CD8-positive, alpha-beta memory T cell (primary cell): ENCODE measurements around the gene CACNA1C. TPM values are rescaled to one million over a fixed set of nuclear protein-coding genes. Genes with fewer than 3 reads are reported as not detected.
"Not testable (repeated sequence)": the region's sequence is repeated elsewhere in the genome, so short reads cannot be mapped to it uniquely, and the experiment has no call there.

Source experiments
- CTCF ChIA-PET: fragments of 350-600 bp; sonication (Branson Sonifier 250); formaldehyde crosslinking; loops from one replicate; lab custom pipeline; 2021; ENCODE audit warnings: antibody characterized with exemption; lab: Charles Lee
- POLR2A ChIA-PET: fragments of 350-600 bp; sonication (Branson Sonifier 250); formaldehyde crosslinking; loops from one replicate; lab custom pipeline; 2021; ENCODE audit warnings: antibody characterized with exemption; lab: Charles Lee
- DNase-seq, 5 donors: peaks; one replicate each; pipeline versions ENCODE4 v3.0.0 to v3.0.0-alpha.2; 2020 to 2022; ENCODE audit warnings: mixed read lengths in 1 of 5
- H3K27ac ChIP-seq: one replicate; pipeline ENCODE4 v1.7.0; 2013; ENCODE audit warnings: low read depth, mild to moderate bottlenecking, low read length, moderate library complexity
- H3K27me3 ChIP-seq: 2 replicates; pipeline ENCODE4 v1.7.0; 2013; ENCODE audit warnings: low read length, mild to moderate bottlenecking; ENCODE audit not compliant: insufficient read depth, poor library complexity, severe bottlenecking
- H3K36me3 ChIP-seq: 2 replicates; pipeline ENCODE4 v1.7.0; 2013; ENCODE audit warnings: mild to moderate bottlenecking, low read length, moderate library complexity; ENCODE audit not compliant: insufficient read depth
- H3K4me1 ChIP-seq: 2 replicates; pipeline ENCODE4 v1.7.0; 2013; ENCODE audit warnings: mild to moderate bottlenecking, low read length, moderate library complexity; ENCODE audit not compliant: insufficient read depth
- H3K4me3 ChIP-seq: 2 replicates; pipeline ENCODE4 v1.7.0; 2013; ENCODE audit warnings: mild to moderate bottlenecking, low read length
- H3K9me3 ChIP-seq: 2 replicates; pipeline ENCODE4 v1.7.0; 2013; ENCODE audit warnings: mild to moderate bottlenecking, low read length
- H3K27ac Mint-ChIP-seq, 8 donors: one replicate each; pipeline ENCODE4 v1.8.0; 2020 to 2021; ENCODE audit warnings: mixed read lengths in 8 of 8, mild to moderate bottlenecking in 6 of 8, inconsistent platforms in 3 of 8, moderate library complexity in 3 of 8
- H3K27me3 Mint-ChIP-seq, 2 donors: one replicate each; pipeline ENCODE4 v1.8.0; 2020 to 2021; ENCODE audit warnings: mixed read lengths in 2 of 2, mild to moderate bottlenecking in 1 of 2, moderate library complexity in 1 of 2
- H3K36me3 Mint-ChIP-seq, 3 donors: one replicate each; pipeline ENCODE4 v1.8.0; 2020 to 2021; ENCODE audit warnings: mixed read lengths in 3 of 3, inconsistent platforms in 1 of 3, mild to moderate bottlenecking in 1 of 3
- H3K4me1 Mint-ChIP-seq, 3 donors: one replicate each; pipeline ENCODE4 v1.8.0; 2020 to 2021; ENCODE audit warnings: mixed read lengths in 3 of 3, inconsistent platforms in 1 of 3, mild to moderate bottlenecking in 1 of 3
- H3K4me3 Mint-ChIP-seq, 7 donors: one replicate each; pipeline ENCODE4 v1.8.0; 2020 to 2021; ENCODE audit warnings: mixed read lengths in 7 of 7, mild to moderate bottlenecking in 6 of 7, moderate library complexity in 4 of 7, inconsistent platforms in 2 of 7
- H3K9me3 Mint-ChIP-seq, 5 donors: one replicate each; pipeline ENCODE4 v1.8.0; 2020 to 2022; ENCODE audit warnings: mixed read lengths in 5 of 5, mild to moderate bottlenecking in 3 of 5, moderate library complexity in 2 of 5, inconsistent platforms in 1 of 5
- polyA plus RNA-seq: library from polyadenylated mRNA; unstranded; fragments of 300-500 nt; fragmentation: Illumina TruSeq; gene quantifications from one replicate; pipeline ENCODE4 v1.2.3, GENCODE V29; 2021
- total RNA-seq, 2 experiments: library from RNA; stranded (reverse); gene quantifications; one replicate each; pipeline ENCODE4 v1.2.3, GENCODE V29; 2021

Gene CACNA1C
- total and polyA plus RNA-seq, 3 experiments from 2014 or later = 0.04 to 0.10 (median 0.04) TPM

- H3K4me1 Mint-ChIP-seq = peaks cover 4% of the 10 kb centered on the region in 3 donors
Measured at GRCh38 chr12:2099595-2099994, 46.8 kb downstream of the CACNA1C start.

GRCh38 chr12:2101359-2101758, 48.6 kb downstream of the CACNA1C start:
- Mint-ChIP-seq H3K27me3 (peaks cover 9 to 18% of the 10 kb centered on the region in 2 donors), H3K4me1 (no peaks in the 10 kb centered on the region), H3K4me3 (no peak overlapping the region), H3K9me3 (no peaks in the 10 kb centered on the region), H3K36me3 (no peaks in the 10 kb centered on the region), H3K27ac (no peak overlapping the region)
- H3K4me3 ChIP-seq = no peak overlapping the region
- H3K36me3 ChIP-seq = no peaks in the 10 kb centered on the region
- DNase-seq = no peak
- no peaks in the 10 kb centered on the region for H3K4me1 ChIP-seq
- H3K27ac ChIP-seq = no peak overlapping the region
- ChIA-PET POLR2A (no interaction called here), CTCF (no interaction called here)
- H3K27me3 ChIP-seq = no peaks in the 10 kb centered on the region
- no peaks in the 10 kb centered on the region for H3K9me3 ChIP-seq

More at GRCh38 chr12:2099595-2099994, 46.8 kb downstream of the CACNA1C start:
- H3K4me1 ChIP-seq = no peaks in the 10 kb centered on the region
- H3K9me3 ChIP-seq = no peaks in the 10 kb centered on the region
- POLR2A ChIA-PET = no interaction called here
- H3K4me3 ChIP-seq = no peak overlapping the region
- Mint-ChIP-seq H3K36me3 (no peaks in the 10 kb centered on the region), H3K9me3 (no peaks in the 10 kb centered on the region), H3K4me3 (no peak overlapping the region), H3K27ac (no peak overlapping the region), H3K27me3 (peaks cover 7 to 13% of the 10 kb centered on the region in 2 donors)
- no peaks in the 10 kb centered on the region for H3K27me3 ChIP-seq
- no peaks in the 10 kb centered on the region for H3K36me3 ChIP-seq
- no peak for DNase-seq
- CTCF ChIA-PET = no interaction called here
- no peak overlapping the region for H3K27ac ChIP-seq

DNA sequence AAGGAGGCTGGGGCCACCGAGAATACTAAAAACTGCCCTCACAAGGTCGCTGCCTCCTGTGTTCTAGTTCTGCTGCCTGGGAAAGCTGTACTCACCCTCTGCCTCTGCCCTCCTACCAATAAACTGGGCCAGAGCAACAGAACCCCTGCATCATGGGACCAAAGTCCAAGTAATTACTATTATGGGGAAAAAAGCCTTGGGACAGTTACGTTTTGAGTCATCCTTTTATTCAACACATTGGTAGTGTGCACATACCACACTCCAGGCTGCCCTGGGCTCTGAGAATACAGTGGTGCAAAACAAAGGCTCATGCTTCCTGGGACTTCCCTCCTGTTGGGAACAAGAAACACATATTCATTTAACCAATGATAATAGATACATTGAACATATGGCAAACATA, 49.0 kb downstream of the CACNA1C start:
- H3K4me3 Mint-ChIP-seq = no peak overlapping the region
- ChIA-PET POLR2A (no interaction called here), CTCF (no interaction called here)
- H3K4me1 Mint-ChIP-seq = no peaks in the 10 kb centered on the region
- no peaks in the 10 kb centered on the region for H3K27me3 ChIP-seq
- H3K36me3 ChIP-seq = no peaks in the 10 kb centered on the region
- no peak overlapping the region for H3K27ac ChIP-seq
- H3K27me3 Mint-ChIP-seq = peaks cover 9 to 18% of the 10 kb centered on the region in 2 donors
- H3K27ac Mint-ChIP-seq = no peak overlapping the region
- H3K9me3 Mint-ChIP-seq = no peaks in the 10 kb centered on the region
- no peaks in the 10 kb centered on the region for H3K9me3 ChIP-seq
- no peaks in the 10 kb centered on the region for H3K36me3 Mint-ChIP-seq
- H3K4me3 ChIP-seq = no peak overlapping the region
- no peak for DNase-seq
- H3K4me1 ChIP-seq = no peaks in the 10 kb centered on the region

- H3K36me3 Mint-ChIP-seq, H3K4me1 ChIP-seq, H3K4me1 Mint-ChIP-seq, H3K9me3 ChIP-seq, DNase-seq, H3K27ac ChIP-seq, H3K27me3 ChIP-seq, H3K27ac Mint-ChIP-seq, CTCF ChIA-PET, H3K4me3 ChIP-seq, H3K9me3 Mint-ChIP-seq, POLR2A ChIA-PET, H3K4me3 Mint-ChIP-seq, H3K36me3 ChIP-seq: not testable (repeated sequence)
- peaks cover 9 to 19% of the 10 kb centered on the region in 2 donors for H3K27me3 Mint-ChIP-seq
Measured at GRCh38 chr12:2102736-2103135, 49.9 kb downstream of the CACNA1C start.

DNA sequence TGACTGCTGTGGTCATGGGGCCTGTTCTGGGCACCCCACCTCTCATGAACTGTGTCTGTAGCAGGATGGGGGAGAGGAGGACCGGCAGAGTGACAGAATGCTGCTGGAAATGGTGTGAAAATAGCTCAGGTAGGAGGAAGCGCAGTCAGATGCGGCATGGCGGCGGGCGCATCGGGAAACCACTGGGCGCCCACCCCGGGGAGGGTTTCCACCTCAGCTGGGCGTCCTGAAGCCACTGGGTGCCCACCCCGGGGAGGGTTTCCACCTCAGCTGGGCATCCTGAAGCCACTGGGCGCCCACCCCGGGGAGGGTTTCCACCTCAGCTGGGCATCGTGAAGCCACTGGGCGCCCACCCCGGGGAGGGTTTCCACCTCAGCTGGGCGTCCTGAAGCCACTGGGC, 52.6 kb downstream of the CACNA1C start:
- H3K4me1 Mint-ChIP-seq, H3K4me3 ChIP-seq, H3K4me1 ChIP-seq, CTCF ChIA-PET, H3K36me3 Mint-ChIP-seq, DNase-seq, H3K27ac ChIP-seq, POLR2A ChIA-PET, H3K27ac Mint-ChIP-seq, H3K27me3 ChIP-seq, H3K4me3 Mint-ChIP-seq, H3K9me3 ChIP-seq, H3K9me3 Mint-ChIP-seq, H3K36me3 ChIP-seq: not testable (repeated sequence)
- H3K27me3 Mint-ChIP-seq = peaks cover 9 to 13% of the 10 kb centered on the region in 2 donors

GRCh38 chr12:2108166-2108565, 55.4 kb downstream of the CACNA1C start:
- POLR2A ChIA-PET = no interaction called here
- no peaks in the 10 kb centered on the region for H3K9me3 Mint-ChIP-seq
- H3K36me3 Mint-ChIP-seq = no peaks in the 10 kb centered on the region
- CTCF ChIA-PET = no interaction called here
- Histone ChIP-seq H3K4me1 (no peaks in the 10 kb centered on the region), H3K9me3 (no peaks in the 10 kb centered on the region), H3K4me3 (no peak overlapping the region), H3K27me3 (peaks cover 4% of the 10 kb centered on the region), H3K36me3 (no peaks in the 10 kb centered on the region), H3K27ac (no peak overlapping the region)
- no peak for DNase-seq
- no peaks in the 10 kb centered on the region for H3K4me1 Mint-ChIP-seq
- no peak overlapping the region for H3K4me3 Mint-ChIP-seq
- H3K27ac Mint-ChIP-seq = no peak overlapping the region
- peaks cover 5 to 13% of the 10 kb centered on the region in 2 donors for H3K27me3 Mint-ChIP-seq

DNA sequence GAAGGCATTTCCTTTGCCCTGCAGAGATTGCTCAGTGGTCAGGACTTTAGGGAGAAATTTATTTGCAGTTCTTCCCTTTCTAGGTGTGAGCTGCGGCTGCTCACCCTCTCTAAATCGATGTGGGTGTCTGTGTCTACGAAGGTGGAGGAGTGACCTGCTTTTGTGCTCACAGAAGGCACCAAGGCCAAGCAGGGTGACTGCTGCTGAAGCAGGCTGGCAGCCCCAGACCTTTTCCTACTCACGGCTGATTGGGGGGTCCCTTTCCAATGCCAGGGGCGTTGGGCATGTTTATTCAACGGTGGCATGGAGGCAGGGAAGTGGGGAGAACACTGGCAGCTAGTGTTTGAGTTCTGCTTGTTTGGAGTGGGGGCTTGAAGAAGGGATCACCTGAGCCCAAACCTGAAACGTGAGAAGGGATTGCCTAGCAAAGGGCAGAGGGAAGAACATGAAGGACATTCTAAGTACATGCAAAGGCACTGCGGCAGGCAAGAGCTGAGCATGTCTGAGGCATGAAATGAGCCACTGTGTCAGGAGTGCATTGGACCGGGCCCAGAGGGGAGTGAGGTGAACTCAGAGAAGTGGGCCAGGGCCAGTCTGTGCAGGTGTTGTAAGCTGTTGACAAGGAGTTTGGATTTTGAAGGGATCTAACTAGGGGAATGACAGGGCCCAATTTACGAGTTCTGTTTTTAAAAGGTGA, 56.3 kb downstream of the CACNA1C start:
- peaks cover 4% of the 10 kb centered on the region for H3K27me3 ChIP-seq
- H3K36me3 ChIP-seq = no peaks in the 10 kb centered on the region
- H3K27ac Mint-ChIP-seq = peak overlapping the region in 1 of 8 donors; percentile 41
- no peaks in the 10 kb centered on the region for H3K4me1 ChIP-seq
- POLR2A ChIA-PET = no interaction called here
- no peak overlapping the region for H3K27ac ChIP-seq
- CTCF ChIA-PET = no interaction called here
- no peak overlapping the region for H3K4me3 ChIP-seq
- H3K27me3 Mint-ChIP-seq = peaks cover 5 to 13% of the 10 kb centered on the region in 2 donors
- H3K9me3 ChIP-seq = no peaks in the 10 kb centered on the region
- H3K4me3 Mint-ChIP-seq = no peak overlapping the region
- no peaks in the 10 kb centered on the region for H3K36me3 Mint-ChIP-seq
- H3K9me3 Mint-ChIP-seq = no peaks in the 10 kb centered on the region
- H3K4me1 Mint-ChIP-seq = no peaks in the 10 kb centered on the region
- DNase-seq = no peak

GRCh38 chr12:2110127-2110526, 57.3 kb downstream of the CACNA1C start:
- ChIA-PET CTCF (no interaction called here), POLR2A (no interaction called here)
- Histone ChIP-seq H3K36me3 (no peaks in the 10 kb centered on the region), H3K27me3 (peaks cover 4% of the 10 kb centered on the region), H3K4me1 (no peaks in the 10 kb centered on the region), H3K27ac (no peak overlapping the region), H3K9me3 (no peaks in the 10 kb centered on the region), H3K4me3 (no peak overlapping the region)
- Mint-ChIP-seq H3K27ac (no peak overlapping the region), H3K9me3 (no peaks in the 10 kb centered on the region), H3K27me3 (peaks cover 8% of the 10 kb centered on the region in 2 donors), H3K4me3 (no peak overlapping the region), H3K36me3 (no peaks in the 10 kb centered on the region), H3K4me1 (no peaks in the 10 kb centered on the region)
- DNase-seq = no peak
